Astrocyte of the cerebellum (primary cell): ENCODE measurements around the gene DRGX.

Experiments used
- DNase-seq: peaks from one replicate; pipeline ENCODE4 v3.0.0-alpha.2; 2011; ENCODE audit warnings: low read depth
- H3K4me3 ChIP-seq: 2 replicates; pipeline ENCODE4 v1.5.1; 2011; ENCODE audit warnings: mild to moderate bottlenecking, low read depth, low read length, moderate library complexity
- CTCF ChIP-seq: IDR thresholded peaks from 2 replicates; pipeline ENCODE4 v1.5.1; 2012; ENCODE audit warnings: low read length, low read depth, moderate library complexity, mild to moderate bottlenecking; ENCODE audit errors: missing control alignments
- in situ Hi-C: cut with HindIII; loops from 2 replicates; pipeline ENCODE4 v1.10.0; 2017; ENCODE audit warnings: low sequenced_read_pairs

The DRGX gene

GRCh38 chr10:49431426-49431825, 35.5 kb upstream of the DRGX start:
- in situ Hi-C loops = no loop called here
- DNase-seq = no peak
- TF ChIP-seq CTCF = no peak
- no peak overlapping the region for H3K4me3 ChIP-seq

- no peak overlapping the region for H3K4me3 ChIP-seq
- no peak for DNase-seq
- TF ChIP-seq CTCF = no peak
- in situ Hi-C loops = loop anchor here (5.0 kb wide), 2 partner anchors 43 to 93 kb away; no protein-coding TSS in a partner anchor
Measured at GRCh38 chr10:49429458-49429857, 33.6 kb upstream of the DRGX start.

- DNase-seq = no peak
- H3K4me3 ChIP-seq = no peak overlapping the region
- in situ Hi-C loops = loop anchor here (5.0 kb wide), 2 partner anchors 46 to 96 kb away; no protein-coding TSS in a partner anchor
- no peak for TF ChIP-seq CTCF
Measured at GRCh38 chr10:49426490-49427360, 30.8 kb upstream of the DRGX start.

GRCh38 chr10:49419005-49419404, 23.1 kb upstream of the DRGX start:
- DNase-seq = no peak

GRCh38 chr10:49418328-49418727, 22.4 kb upstream of the DRGX start:
- in situ Hi-C loops = no loop called here
- TF ChIP-seq CTCF = no peak
- no peak overlapping the region for H3K4me3 ChIP-seq
- DNase-seq = no peak

More at GRCh38 chr10:49419005-49419404, 23.1 kb upstream of the DRGX start:
- in situ Hi-C loops = no loop called here
- TF ChIP-seq CTCF = no peak
- H3K4me3 ChIP-seq = no peak overlapping the region

GRCh38 chr10:49418053-49418326, 22.1 kb upstream of the DRGX start:
- in situ Hi-C loops = no loop called here

More at GRCh38 chr10:49418053-49418326, 22.1 kb upstream of the DRGX start:
- no peak for TF ChIP-seq CTCF
- no peak for DNase-seq
- no peak overlapping the region for H3K4me3 ChIP-seq
